ENCODE measurements around the gene LPP. TPM values are rescaled to one million over a fixed set of nuclear protein-coding genes. Genes with fewer than 3 reads are reported as not detected.
"Not testable (repeated sequence)": the region's sequence is repeated elsewhere in the genome, so short reads cannot be mapped to it uniquely, and the experiment has no call there.

Gene LPP
- total RNA-seq, 1 donor from 2014 or later = 28.2 TPM

DNA sequence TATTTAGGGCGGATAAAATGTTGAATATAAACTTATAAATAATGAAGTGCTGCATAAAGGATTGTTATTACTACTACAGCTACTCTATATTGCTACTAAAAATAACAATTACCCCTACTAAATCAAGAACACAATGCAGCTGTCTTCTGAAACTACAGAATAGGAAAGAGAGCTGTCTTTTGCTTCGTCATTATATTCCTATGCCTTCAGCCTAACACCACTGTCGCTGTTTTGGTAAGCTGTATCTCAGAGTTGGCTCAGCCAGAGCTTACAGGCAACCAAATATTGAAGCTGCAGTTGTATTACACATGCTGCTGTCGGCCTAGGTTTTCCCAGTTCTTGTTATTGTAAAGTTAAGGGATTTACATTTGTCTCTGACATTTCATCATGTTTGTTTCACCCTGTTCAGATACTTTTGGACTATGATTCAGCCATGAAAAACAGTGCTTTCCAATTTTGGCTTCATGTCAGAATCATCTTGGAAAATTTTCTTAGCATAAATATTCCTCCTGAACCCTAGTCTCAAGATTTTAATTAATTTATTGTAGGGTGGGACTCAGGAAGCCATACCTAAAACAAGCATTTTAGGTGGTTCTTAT, 31.3 kb upstream of the LPP start:
- H3K4me3 ChIP-seq (ENCODE audit: low read length in 3 of 3) = no peak overlapping the region
- no peaks in the 10 kb centered on the region for H3K9me3 ChIP-seq (ENCODE audit: control insufficient read depth in 3 of 3, low read length in 3 of 3)
- H3K27ac ChIP-seq (ENCODE audit: low read depth, low read length) = no peak overlapping the region
- no peaks in the 10 kb centered on the region for H3K27me3 ChIP-seq (ENCODE audit: control insufficient read depth in 3 of 3, insufficient read depth in 3 of 3, low read length in 3 of 3)
- H3K36me3 ChIP-seq (ENCODE audit: control insufficient read depth in 3 of 3, insufficient read depth in 3 of 3, low read length in 3 of 3) = no peaks in the 10 kb centered on the region
- no peak overlapping the region for H3K9ac ChIP-seq (ENCODE audit: low read depth in 1 of 3, low read length in 3 of 3)
- H3K4me1 ChIP-seq (ENCODE audit: control insufficient read depth in 3 of 3, insufficient read depth in 3 of 3, low read length in 3 of 3) = peaks cover 4 to 18% (median 5%) of the 10 kb centered on the region in 3 donors

DNA sequence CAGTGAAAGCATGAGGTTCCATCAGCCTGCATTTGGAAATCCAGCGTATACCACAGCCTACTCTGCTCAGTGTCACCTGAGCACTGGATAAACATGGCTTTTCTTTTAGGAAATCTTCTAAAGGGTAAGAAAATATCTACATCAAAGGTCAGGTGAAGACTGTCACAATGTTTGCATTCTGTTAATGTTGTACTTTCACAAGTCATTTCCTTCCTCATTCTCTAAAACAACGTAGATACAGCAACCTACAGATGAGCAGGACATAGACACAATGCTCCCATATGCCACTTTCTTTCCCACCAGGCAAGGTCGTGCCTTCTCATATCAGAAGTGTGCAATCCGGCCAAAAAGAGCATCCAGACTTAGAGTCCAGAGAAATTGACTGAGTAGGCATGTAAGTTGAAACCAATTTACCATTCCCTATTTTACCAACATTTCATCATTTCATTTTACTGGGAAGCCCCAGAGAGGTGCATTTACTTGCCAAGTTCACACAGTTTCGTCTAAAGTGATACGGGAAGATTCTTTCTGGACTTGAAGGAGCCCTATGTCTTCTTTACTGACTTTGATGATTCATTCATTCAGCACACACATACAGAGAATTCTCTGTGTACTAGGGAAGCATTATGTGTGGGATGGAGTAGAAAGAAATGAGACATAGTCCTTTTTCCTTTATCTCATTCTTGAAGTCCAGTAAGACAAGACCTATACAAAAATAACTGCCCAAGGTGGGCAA, 30.6 kb upstream of the LPP start:
- no peaks in the 10 kb centered on the region for H3K27me3 ChIP-seq (ENCODE audit: control insufficient read depth in 3 of 3, insufficient read depth in 3 of 3, low read length in 3 of 3)
- no peaks in the 10 kb centered on the region for H3K9me3 ChIP-seq (ENCODE audit: control insufficient read depth in 3 of 3, low read length in 3 of 3)
- H3K4me1 ChIP-seq (ENCODE audit: control insufficient read depth in 3 of 3, insufficient read depth in 3 of 3, low read length in 3 of 3) = peaks cover 4 to 18% (median 5%) of the 10 kb centered on the region in 3 donors
- H3K27ac ChIP-seq (ENCODE audit: low read depth, low read length) = no peak overlapping the region
- no peak overlapping the region for H3K9ac ChIP-seq (ENCODE audit: low read depth in 1 of 3, low read length in 3 of 3)
- H3K4me3 ChIP-seq (ENCODE audit: low read length in 3 of 3) = no peak overlapping the region
- H3K36me3 ChIP-seq (ENCODE audit: control insufficient read depth in 3 of 3, insufficient read depth in 3 of 3, low read length in 3 of 3) = no peaks in the 10 kb centered on the region

DNA sequence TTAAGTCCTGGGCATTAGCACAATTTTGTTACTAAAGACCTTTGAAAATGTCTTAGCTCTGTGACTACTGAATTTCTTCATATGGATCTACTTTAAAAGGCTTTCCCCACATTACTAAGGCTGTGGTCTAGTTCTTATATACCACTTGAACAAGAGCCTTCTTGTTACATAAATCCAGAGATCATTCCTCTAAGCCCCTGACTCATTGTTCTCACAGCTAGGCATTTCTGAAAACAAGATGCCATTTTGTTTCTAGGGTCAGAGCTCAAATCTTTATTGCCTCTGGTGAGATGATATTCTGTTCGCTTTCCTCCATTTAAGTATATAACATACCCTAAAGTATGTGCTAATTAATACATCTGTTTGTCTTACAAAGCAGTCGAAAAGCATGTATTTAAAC, 29.8 kb upstream of the LPP start:
- no peaks in the 10 kb centered on the region for H3K27me3 ChIP-seq (ENCODE audit: control insufficient read depth in 3 of 3, insufficient read depth in 3 of 3, low read length in 3 of 3)
- no peaks in the 10 kb centered on the region for H3K36me3 ChIP-seq (ENCODE audit: control insufficient read depth in 3 of 3, insufficient read depth in 3 of 3, low read length in 3 of 3)
- peaks cover 4 to 18% (median 5%) of the 10 kb centered on the region in 3 donors for H3K4me1 ChIP-seq (ENCODE audit: control insufficient read depth in 3 of 3, insufficient read depth in 3 of 3, low read length in 3 of 3)
- H3K9ac ChIP-seq (ENCODE audit: low read depth in 1 of 3, low read length in 3 of 3) = no peak overlapping the region
- no peak overlapping the region for H3K27ac ChIP-seq (ENCODE audit: low read depth, low read length)
- no peak overlapping the region for H3K4me3 ChIP-seq (ENCODE audit: low read length in 3 of 3)
- no peaks in the 10 kb centered on the region for H3K9me3 ChIP-seq (ENCODE audit: control insufficient read depth in 3 of 3, low read length in 3 of 3)

DNA sequence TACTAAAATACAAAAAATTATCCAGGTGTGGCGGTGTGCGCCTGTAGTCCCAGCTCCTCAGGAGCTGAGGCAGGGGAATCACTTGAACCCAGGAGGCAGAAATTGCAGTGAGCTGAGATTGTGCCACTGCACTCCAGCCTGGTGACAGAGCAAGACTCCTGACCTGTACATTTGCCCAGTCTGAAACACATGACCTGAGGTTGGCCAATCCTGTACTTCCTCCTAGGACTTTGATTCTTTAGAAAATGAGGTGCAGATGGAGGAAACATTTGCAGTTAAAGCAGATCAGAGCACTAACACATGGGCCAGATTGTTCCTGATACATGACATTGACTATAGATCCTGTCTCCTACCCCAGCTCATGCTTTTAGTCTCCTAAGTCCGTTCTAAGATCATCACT, 28.9 kb upstream of the LPP start:
- peaks cover 4 to 14% (median 5%) of the 10 kb centered on the region in 3 donors for H3K4me1 ChIP-seq (ENCODE audit: control insufficient read depth in 3 of 3, insufficient read depth in 3 of 3, low read length in 3 of 3)
- no peaks in the 10 kb centered on the region for H3K27me3 ChIP-seq (ENCODE audit: control insufficient read depth in 3 of 3, insufficient read depth in 3 of 3, low read length in 3 of 3)
- H3K9ac ChIP-seq (ENCODE audit: low read depth in 1 of 3, low read length in 3 of 3) = no peak overlapping the region
- H3K4me3 ChIP-seq (ENCODE audit: low read length in 3 of 3) = no peak overlapping the region
- no peaks in the 10 kb centered on the region for H3K9me3 ChIP-seq (ENCODE audit: control insufficient read depth in 3 of 3, low read length in 3 of 3)
- H3K36me3 ChIP-seq (ENCODE audit: control insufficient read depth in 3 of 3, insufficient read depth in 3 of 3, low read length in 3 of 3) = no peaks in the 10 kb centered on the region
- no peak overlapping the region for H3K27ac ChIP-seq (ENCODE audit: low read depth, low read length)

DNA sequence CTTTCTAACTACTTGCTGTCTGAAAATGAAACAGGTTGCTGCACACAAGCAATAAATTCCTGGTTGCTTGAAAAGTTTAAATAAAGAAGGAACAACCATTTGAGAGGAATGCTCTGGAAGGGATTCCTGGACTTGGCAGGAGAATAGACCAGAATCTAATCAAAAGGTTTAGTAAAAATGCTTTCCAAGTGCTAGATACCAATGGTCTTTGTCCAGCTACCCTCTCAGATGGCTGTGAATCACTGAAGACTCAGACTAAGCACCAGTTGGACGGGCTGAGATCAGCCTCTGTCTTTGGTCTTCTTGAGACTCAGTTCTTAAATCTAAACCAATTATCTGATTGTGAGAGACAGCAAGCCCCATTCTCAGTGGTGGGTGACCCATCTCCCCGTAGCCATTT, 27.7 kb upstream of the LPP start:
- Histone ChIP-seq H3K4me1 (ENCODE audit: control insufficient read depth in 3 of 3, insufficient read depth in 3 of 3, low read length in 3 of 3) (peaks cover 4 to 14% (median 5%) of the 10 kb centered on the region in 3 donors), H3K9me3 (ENCODE audit: control insufficient read depth in 3 of 3, low read length in 3 of 3) (no peaks in the 10 kb centered on the region), H3K9ac (ENCODE audit: low read depth in 1 of 3, low read length in 3 of 3) (no peak overlapping the region), H3K27ac (ENCODE audit: low read depth, low read length) (no peak overlapping the region), H3K27me3 (ENCODE audit: control insufficient read depth in 3 of 3, insufficient read depth in 3 of 3, low read length in 3 of 3) (no peaks in the 10 kb centered on the region), H3K36me3 (ENCODE audit: control insufficient read depth in 3 of 3, insufficient read depth in 3 of 3, low read length in 3 of 3) (no peaks in the 10 kb centered on the region), H3K4me3 (ENCODE audit: low read length in 3 of 3) (no peak overlapping the region)

DNA sequence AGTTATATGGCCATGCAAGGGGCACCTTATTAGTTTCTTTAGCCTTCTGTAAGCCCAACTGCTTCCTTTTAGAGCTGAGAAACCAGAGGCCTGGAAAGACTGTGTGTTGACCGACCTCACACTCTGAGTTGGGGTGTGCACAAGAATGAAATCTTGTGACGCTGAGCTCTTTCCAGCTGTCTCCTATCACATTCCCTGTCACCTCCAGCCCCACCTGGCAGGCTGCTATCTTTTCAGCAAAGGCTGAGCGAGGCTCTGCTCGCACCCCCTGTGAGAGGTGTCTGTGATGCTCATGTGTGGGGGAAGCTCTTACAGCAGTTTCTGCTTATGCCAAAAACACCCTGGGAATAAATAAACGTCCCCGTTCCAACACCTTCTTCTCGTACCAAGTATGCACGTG, 27.0 kb upstream of the LPP start:
- no peaks in the 10 kb centered on the region for H3K9me3 ChIP-seq (ENCODE audit: control insufficient read depth in 3 of 3, low read length in 3 of 3)
- H3K27ac ChIP-seq (ENCODE audit: low read depth, low read length) = no peak overlapping the region
- H3K27me3 ChIP-seq (ENCODE audit: control insufficient read depth in 3 of 3, insufficient read depth in 3 of 3, low read length in 3 of 3) = no peaks in the 10 kb centered on the region

DNA sequence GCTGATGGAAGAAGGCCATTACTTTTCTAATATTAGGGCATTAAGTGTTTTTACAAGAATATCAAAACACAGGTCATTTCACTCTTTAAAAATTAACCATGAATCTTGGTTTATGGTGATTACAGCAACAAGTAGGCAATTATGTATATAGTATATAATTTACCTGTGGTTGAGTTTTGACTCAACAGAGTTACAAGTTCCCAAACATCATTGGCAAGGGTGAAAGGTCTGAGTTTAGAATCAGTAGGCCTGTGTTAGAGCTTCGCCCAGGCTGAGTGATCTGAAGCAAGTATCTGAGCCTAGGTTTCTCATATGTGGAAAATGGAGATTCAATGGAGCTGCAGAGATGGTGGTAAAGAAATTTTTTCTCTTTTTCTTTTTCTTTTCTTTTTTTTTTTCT, 25.1 kb upstream of the LPP start:
- no peak overlapping the region for H3K4me3 ChIP-seq (ENCODE audit: low read length in 3 of 3)
- no peaks in the 10 kb centered on the region for H3K27me3 ChIP-seq (ENCODE audit: control insufficient read depth in 3 of 3, insufficient read depth in 3 of 3, low read length in 3 of 3)
- H3K9me3 ChIP-seq (ENCODE audit: control insufficient read depth in 3 of 3, low read length in 3 of 3) = no peaks in the 10 kb centered on the region
- H3K4me1 ChIP-seq (ENCODE audit: control insufficient read depth in 3 of 3, insufficient read depth in 3 of 3, low read length in 3 of 3) = peaks cover 0 to 9% (median 4%) of the 10 kb centered on the region in 3 donors
- no peak overlapping the region for H3K27ac ChIP-seq (ENCODE audit: low read depth, low read length)
- no peaks in the 10 kb centered on the region for H3K36me3 ChIP-seq (ENCODE audit: control insufficient read depth in 3 of 3, insufficient read depth in 3 of 3, low read length in 3 of 3)
- no peak overlapping the region for H3K9ac ChIP-seq (ENCODE audit: low read depth in 1 of 3, low read length in 3 of 3)

More for the DNA sequence above, 27.0 kb upstream of the LPP start:
- Histone ChIP-seq H3K36me3 (ENCODE audit: control insufficient read depth in 3 of 3, insufficient read depth in 3 of 3, low read length in 3 of 3) (no peaks in the 10 kb centered on the region), H3K9ac (ENCODE audit: low read depth in 1 of 3, low read length in 3 of 3) (no peak overlapping the region), H3K4me1 (ENCODE audit: control insufficient read depth in 3 of 3, insufficient read depth in 3 of 3, low read length in 3 of 3) (peaks cover under 1 to 12% (median 4%) of the 10 kb centered on the region in 3 donors), H3K4me3 (ENCODE audit: low read length in 3 of 3) (no peak overlapping the region)

DNA sequence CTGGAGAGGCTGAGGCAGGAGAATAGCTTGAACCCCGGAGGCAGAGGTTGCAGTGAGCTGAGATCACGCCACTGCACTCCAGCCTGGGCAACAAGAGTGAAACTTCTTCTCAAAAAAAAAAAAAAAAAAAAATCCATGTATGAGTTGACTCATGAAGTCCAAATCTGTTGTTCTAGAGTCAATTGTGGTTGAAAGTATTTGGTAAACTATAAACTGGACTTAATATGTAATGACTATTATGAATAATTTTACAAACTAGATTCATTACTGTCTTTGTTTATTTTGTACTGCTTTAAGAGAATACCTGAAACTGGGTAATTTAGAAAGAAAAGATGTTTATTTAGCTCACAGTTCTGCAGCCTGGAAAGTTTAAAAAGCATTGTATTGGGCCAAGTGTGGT, 22.9 kb upstream of the LPP start:
- not testable (repeated sequence) for H3K27me3 ChIP-seq (ENCODE audit: control insufficient read depth in 3 of 3, insufficient read depth in 3 of 3, low read length in 3 of 3); H3K36me3 ChIP-seq (ENCODE audit: control insufficient read depth in 3 of 3, insufficient read depth in 3 of 3, low read length in 3 of 3); H3K9me3 ChIP-seq (ENCODE audit: control insufficient read depth in 3 of 3, low read length in 3 of 3); H3K4me1 ChIP-seq (ENCODE audit: control insufficient read depth in 3 of 3, insufficient read depth in 3 of 3, low read length in 3 of 3); H3K4me3 ChIP-seq (ENCODE audit: low read length in 3 of 3); H3K9ac ChIP-seq (ENCODE audit: low read depth in 1 of 3, low read length in 3 of 3); H3K27ac ChIP-seq (ENCODE audit: low read depth, low read length)

DNA sequence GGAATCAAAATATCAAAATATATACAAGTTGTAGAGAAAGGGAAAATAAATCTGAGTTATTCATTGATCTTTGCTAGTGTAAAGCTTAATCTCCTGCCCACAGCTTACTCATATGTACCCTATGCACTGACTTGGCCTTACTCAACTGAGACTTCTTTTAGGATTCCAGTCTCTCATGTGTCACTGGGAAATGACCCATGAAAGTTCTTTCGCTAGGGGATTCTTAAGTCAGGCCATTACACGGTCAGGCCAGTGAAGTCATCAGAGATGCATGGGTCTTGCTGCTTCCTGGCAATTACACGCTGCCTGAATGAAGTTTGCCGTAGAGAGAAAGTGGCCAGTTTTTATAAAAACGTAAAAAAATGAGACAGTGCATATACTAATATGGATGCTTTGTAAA, 20.7 kb upstream of the LPP start:
- Histone ChIP-seq H3K4me1 (ENCODE audit: control insufficient read depth in 3 of 3, insufficient read depth in 3 of 3, low read length in 3 of 3) (no peaks in the 10 kb centered on the region), H3K27me3 (ENCODE audit: control insufficient read depth in 3 of 3, insufficient read depth in 3 of 3, low read length in 3 of 3) (no peaks in the 10 kb centered on the region), H3K9ac (ENCODE audit: low read depth in 1 of 3, low read length in 3 of 3) (no peak overlapping the region), H3K27ac (ENCODE audit: low read depth, low read length) (no peak overlapping the region), H3K4me3 (ENCODE audit: low read length in 3 of 3) (no peak overlapping the region), H3K36me3 (ENCODE audit: control insufficient read depth in 3 of 3, insufficient read depth in 3 of 3, low read length in 3 of 3) (no peaks in the 10 kb centered on the region), H3K9me3 (ENCODE audit: control insufficient read depth in 3 of 3, low read length in 3 of 3) (no peaks in the 10 kb centered on the region)

DNA sequence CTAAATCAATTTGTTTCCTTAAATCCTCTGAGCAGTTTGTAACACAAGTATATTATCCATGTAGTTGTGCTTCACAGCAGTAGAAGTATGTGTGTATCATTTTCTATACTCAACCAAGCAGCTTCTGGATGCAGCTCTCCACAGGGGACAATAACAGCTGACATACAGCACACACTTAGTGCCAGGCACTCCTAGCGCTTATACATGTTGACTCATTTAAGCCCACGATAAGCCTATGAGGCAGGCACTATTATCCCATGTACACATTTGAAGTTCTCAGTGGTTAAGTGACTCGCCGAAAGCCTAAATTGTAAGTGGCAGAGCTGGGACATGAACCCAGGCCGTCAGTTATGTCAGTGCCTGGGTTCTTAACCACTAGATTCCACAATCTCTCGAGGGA, 20.3 kb upstream of the LPP start:
- Histone ChIP-seq H3K27me3 (ENCODE audit: control insufficient read depth in 3 of 3, insufficient read depth in 3 of 3, low read length in 3 of 3) (no peaks in the 10 kb centered on the region), H3K36me3 (ENCODE audit: control insufficient read depth in 3 of 3, insufficient read depth in 3 of 3, low read length in 3 of 3) (no peaks in the 10 kb centered on the region), H3K9ac (ENCODE audit: low read depth in 1 of 3, low read length in 3 of 3) (no peak overlapping the region)

More for the DNA sequence above, 20.3 kb upstream of the LPP start:
- Histone ChIP-seq H3K27ac (ENCODE audit: low read depth, low read length) (no peak overlapping the region), H3K9me3 (ENCODE audit: control insufficient read depth in 3 of 3, low read length in 3 of 3) (no peaks in the 10 kb centered on the region), H3K4me1 (ENCODE audit: control insufficient read depth in 3 of 3, insufficient read depth in 3 of 3, low read length in 3 of 3) (no peaks in the 10 kb centered on the region), H3K4me3 (ENCODE audit: low read length in 3 of 3) (no peak overlapping the region)
